Right lobe of liver (tissue), 4 donors: ENCODE measurements around the gene PDIA2.

Source experiments
- CTCF ChIP-seq, 4 donors: fragments of 200-600 bp in 3 of 4; fragments of 450-650 bp in 1 of 4; IDR thresholded peaks; one replicate each; pipeline versions ENCODE4 v1.5.1 to v1.8.0; 2016 to 2022; ENCODE audit warnings: antibody characterized with exemption in 4 of 4, mild to moderate bottlenecking in 2 of 4
- POLR2A ChIP-seq: fragments of 450-650 bp; IDR thresholded peaks from one replicate; pipeline ENCODE4 v1.6.1; 2017; ENCODE audit warnings: antibody characterized with exemption, mild to moderate bottlenecking
- donor health status: DM: no; HTN: no; CAD: no.
- donor health status: DM: no; HTN: no; CAD: no.
- donor health status: DM: no; HTN: yes; CAD: no.

- TF ChIP-seq CTCF (IDR thresholded peaks at IDR 0.05) (no peak), POLR2A (no peak)
These were observed 43.1 kb upstream of the PDIA2 start for GRCh38 chr16:239948-240277.
